GM21390 (cell line): ENCODE results near the gene F5.

ENCODE experiments used
- ATAC-seq: cut with Tn5 transposase; IDR thresholded peaks from one replicate; pipeline ENCODE4 v1.9.1; 2021; ENCODE audit not compliant: unreplicated experiment

The F5 gene

GRCh38 chr1:169484101-169484500 lies 102.2 kb downstream of the F5 start:
- ATAC-seq, result no peak

- ATAC-seq, result no peak
Measured at GRCh38 chr1:169483500-169483966, 102.7 kb downstream of the F5 start.

GRCh38 chr1:169479363-169480066 lies 106.8 kb downstream of the F5 start:
- no peak for ATAC-seq

GRCh38 chr1:169478094-169478672 lies 108.1 kb downstream of the F5 start:
- ATAC-seq, result no peak

- ATAC-seq, result no peak
Measured at GRCh38 chr1:169475806-169476387, 110.4 kb downstream of the F5 start.

GRCh38 chr1:169474302-169474995 lies 111.8 kb downstream of the F5 start:
- no peak for ATAC-seq

GRCh38 chr1:169473347-169473746 lies 112.9 kb downstream of the F5 start:
- ATAC-seq, result no peak

- ATAC-seq, result no peak
Measured at GRCh38 chr1:169472738-169473137, 113.5 kb downstream of the F5 start.

GRCh38 chr1:169468982-169469381 lies 117.3 kb downstream of the F5 start:
- ATAC-seq, result no peak

- no peak for ATAC-seq
Measured at GRCh38 chr1:169466259-169467230, 119.7 kb downstream of the F5 start.

GRCh38 chr1:169465281-169465680 lies 121.0 kb downstream of the F5 start:
- no peak for ATAC-seq
